HepG2 (cell line): ENCODE data around the gene NAGS. TPM values are rescaled to one million over a fixed set of nuclear protein-coding genes. Genes with fewer than 3 reads are reported as not detected.

Experiments used
- DMAP1 ChIP-seq: IDR thresholded peaks from 2 replicates; pipeline ENCODE4 v1.6.1; 2016
- GATA4 ChIP-seq: sonication (generic); IDR thresholded peaks from 2 replicates; pipeline ENCODE4 v1.6.1; 2016; ENCODE audit warnings: antibody characterized with exemption, low read depth, borderline replicate concordance
- HCFC1 ChIP-seq: fragments of 150-350 bp; IDR thresholded peaks from 2 replicates; pipeline ENCODE4 v1.6.1; 2014; ENCODE audit warnings: low read depth, low read length
- HOXA7 ChIP-seq: sonication (generic); formaldehyde crosslinking; IDR thresholded peaks from 2 replicates; pipeline ENCODE4 v1.8.1; 2022; ENCODE audit warnings: mild to moderate bottlenecking, missing genetic modification reagents, moderate library complexity
- ISL2 ChIP-seq: sonication (generic); formaldehyde crosslinking; IDR thresholded peaks from 2 replicates; pipeline ENCODE4 v1.5.0; 2020; ENCODE audit warnings: missing genetic modification reagents
- KDM6A ChIP-seq: IDR thresholded peaks from 2 replicates; pipeline ENCODE4 v1.6.1; 2016; ENCODE audit warnings: low read depth
- MAF1 ChIP-seq: sonication (generic); formaldehyde crosslinking; IDR thresholded peaks from 2 replicates; pipeline ENCODE4 v1.5.0; 2020; ENCODE audit warnings: missing genetic modification reagents, borderline replicate concordance
- MXI1 ChIP-seq: IDR thresholded peaks from 3 replicates; pipeline ENCODE4 v1.6.1; 2012; ENCODE audit warnings: low read depth, low read length, inconsistent platforms, borderline replicate concordance
- NFATC3 ChIP-seq: sonication (generic); formaldehyde crosslinking; IDR thresholded peaks from 2 replicates; pipeline ENCODE4 v1.5.1; 2020; ENCODE audit warnings: mild to moderate bottlenecking, missing genetic modification reagents
- SIN3B ChIP-seq: fragments of 150-350 bp; IDR thresholded peaks from 2 replicates; pipeline ENCODE4 v1.6.1; 2014; ENCODE audit warnings: low read length
- WIZ ChIP-seq: sonication (generic); formaldehyde crosslinking; IDR thresholded peaks from 2 replicates; pipeline ENCODE4 v1.5.1; 2020; ENCODE audit warnings: mild to moderate bottlenecking, missing genetic modification reagents
- ZMYM2 ChIP-seq: sonication (generic); formaldehyde crosslinking; IDR thresholded peaks from 2 replicates; pipeline ENCODE4 v1.8.0; 2022; ENCODE audit warnings: mild to moderate bottlenecking, missing genetic modification reagents
- ZNF138 ChIP-seq: sonication (generic); formaldehyde crosslinking; IDR thresholded peaks from 2 replicates; pipeline ENCODE4 v1.5.0; 2020; ENCODE audit warnings: mild to moderate bottlenecking, low read depth, missing genetic modification reagents
- ZNF225 ChIP-seq: sonication (generic); formaldehyde crosslinking; IDR thresholded peaks from 2 replicates; pipeline ENCODE4 v1.4.0; 2020; ENCODE audit warnings: mild to moderate bottlenecking, missing genetic modification reagents
- ZNF24 ChIP-seq: fragments of 450-650 bp; IDR thresholded peaks from 2 replicates; pipeline ENCODE4 v1.6.1; 2017; ENCODE audit warnings: antibody characterized with exemption, mild to moderate bottlenecking
- ZNF841 ChIP-seq: sonication (generic); formaldehyde crosslinking; IDR thresholded peaks from 2 replicates; pipeline ENCODE4 v1.8.1; 2023; ENCODE audit warnings: missing genetic modification reagents, borderline replicate concordance
- ZNF891 ChIP-seq: sonication (generic); formaldehyde crosslinking; IDR thresholded peaks from 2 replicates; pipeline ENCODE4 v1.5.0; 2020; ENCODE audit warnings: mild to moderate bottlenecking, missing genetic modification reagents
- polyA plus RNA-seq, 8 experiments: library from polyadenylated mRNA; depleted of rRNA in 3 of 8; stranded (reverse) in 7 of 8; unstranded in 1 of 8; fragments of >200 nt; fragmentation: Illumina TruSeq in 4 of 8; extraction: Trizol in 4 of 8; gene quantifications; 2 replicates each; pipeline versions ENCODE4 v1.2.1 to v1.2.3, GENCODE V29; 2011 to 2016; ENCODE audit warnings: low read depth in 4 of 8, missing spikeins in 1 of 8, mixed read lengths in 1 of 8; ENCODE audit not compliant: insufficient read depth in 1 of 8
- total RNA-seq, 5 experiments: library from RNA; depleted of rRNA; stranded (reverse); fragments of >200 nt; fragmentation: Illumina TruSeq; extraction: Trizol; gene quantifications; 2 replicates each; pipeline ENCODE4 v1.2.3, GENCODE V29; 2016; ENCODE audit warnings: low read depth in 1 of 5
- TF ChIP-seq, protein P1 (sequence below): sonication (generic); formaldehyde crosslinking; IDR thresholded peaks from 2 replicates; pipeline ENCODE4 v1.4.0; 2020; ENCODE audit warnings: mild to moderate bottlenecking, missing genetic modification reagents
- TF ChIP-seq, protein P2 (sequence below): sonication (generic); formaldehyde crosslinking; IDR thresholded peaks from 2 replicates; pipeline ENCODE4 v1.4.0; 2020; ENCODE audit warnings: low read depth, missing genetic modification reagents
- TF ChIP-seq, protein P3 (sequence below): sonication (generic); formaldehyde crosslinking; IDR thresholded peaks from 2 replicates; pipeline ENCODE4 v1.9.0; 2021; ENCODE audit warnings: mild to moderate bottlenecking, missing genetic modification reagents

Gene NAGS
- total and polyA plus RNA-seq, 2 of the 13 experiments (the other 11 are each of a cell fraction or from before 2014, with no cell fraction given) = 4.3 to 5.1 TPM

DNA sequence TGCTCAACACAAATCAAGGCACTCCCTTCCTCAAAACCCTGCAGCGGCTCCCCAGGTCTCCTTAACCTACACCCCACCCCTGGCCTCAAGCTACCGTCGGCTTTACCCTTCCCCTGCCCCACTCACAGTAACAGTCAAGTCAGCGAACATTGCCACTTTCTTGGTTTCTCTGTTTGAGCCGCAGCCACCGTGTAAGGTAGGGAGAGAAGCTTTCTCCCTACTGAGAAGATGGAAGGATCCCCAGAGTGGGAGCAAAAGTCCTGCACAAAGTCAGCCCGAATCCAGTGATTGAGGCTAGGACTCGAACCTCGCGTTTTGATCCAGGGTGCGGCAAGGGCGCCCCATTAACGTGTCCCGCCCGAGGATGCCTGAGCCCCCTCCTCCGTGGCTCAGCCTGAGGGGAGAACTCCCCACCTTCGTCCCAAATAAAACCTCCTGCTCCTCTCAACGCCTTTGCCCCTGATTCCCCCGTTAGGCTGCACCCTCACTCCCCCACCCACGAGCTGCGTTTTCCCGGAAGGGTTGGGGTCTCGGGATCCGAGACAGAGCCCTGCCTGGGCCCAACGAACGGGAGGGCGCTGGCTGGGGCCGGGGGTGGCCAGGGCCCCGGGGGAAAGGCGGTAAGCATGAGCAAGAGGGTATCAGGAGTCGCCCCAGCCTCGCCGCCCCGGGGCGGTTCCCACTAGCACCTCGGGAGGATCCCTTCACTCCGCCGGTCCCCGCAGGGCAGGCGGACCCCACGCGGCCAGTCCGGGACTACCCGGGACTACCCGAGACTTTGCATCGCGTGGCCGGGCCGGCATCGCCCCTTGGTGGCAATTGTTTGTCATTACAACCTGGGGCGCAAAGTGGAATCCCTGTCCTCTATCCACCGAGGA, 9.9 kb upstream of the NAGS start (continued):
- TF ChIP-seq, protein P1, sequence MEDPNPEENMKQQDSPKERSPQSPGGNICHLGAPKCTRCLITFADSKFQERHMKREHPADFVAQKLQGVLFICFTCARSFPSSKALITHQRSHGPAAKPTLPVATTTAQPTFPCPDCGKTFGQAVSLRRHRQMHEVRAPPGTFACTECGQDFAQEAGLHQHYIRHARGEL (CRISPR knock-in tag) = no peak
- TF ChIP-seq, protein P2, sequence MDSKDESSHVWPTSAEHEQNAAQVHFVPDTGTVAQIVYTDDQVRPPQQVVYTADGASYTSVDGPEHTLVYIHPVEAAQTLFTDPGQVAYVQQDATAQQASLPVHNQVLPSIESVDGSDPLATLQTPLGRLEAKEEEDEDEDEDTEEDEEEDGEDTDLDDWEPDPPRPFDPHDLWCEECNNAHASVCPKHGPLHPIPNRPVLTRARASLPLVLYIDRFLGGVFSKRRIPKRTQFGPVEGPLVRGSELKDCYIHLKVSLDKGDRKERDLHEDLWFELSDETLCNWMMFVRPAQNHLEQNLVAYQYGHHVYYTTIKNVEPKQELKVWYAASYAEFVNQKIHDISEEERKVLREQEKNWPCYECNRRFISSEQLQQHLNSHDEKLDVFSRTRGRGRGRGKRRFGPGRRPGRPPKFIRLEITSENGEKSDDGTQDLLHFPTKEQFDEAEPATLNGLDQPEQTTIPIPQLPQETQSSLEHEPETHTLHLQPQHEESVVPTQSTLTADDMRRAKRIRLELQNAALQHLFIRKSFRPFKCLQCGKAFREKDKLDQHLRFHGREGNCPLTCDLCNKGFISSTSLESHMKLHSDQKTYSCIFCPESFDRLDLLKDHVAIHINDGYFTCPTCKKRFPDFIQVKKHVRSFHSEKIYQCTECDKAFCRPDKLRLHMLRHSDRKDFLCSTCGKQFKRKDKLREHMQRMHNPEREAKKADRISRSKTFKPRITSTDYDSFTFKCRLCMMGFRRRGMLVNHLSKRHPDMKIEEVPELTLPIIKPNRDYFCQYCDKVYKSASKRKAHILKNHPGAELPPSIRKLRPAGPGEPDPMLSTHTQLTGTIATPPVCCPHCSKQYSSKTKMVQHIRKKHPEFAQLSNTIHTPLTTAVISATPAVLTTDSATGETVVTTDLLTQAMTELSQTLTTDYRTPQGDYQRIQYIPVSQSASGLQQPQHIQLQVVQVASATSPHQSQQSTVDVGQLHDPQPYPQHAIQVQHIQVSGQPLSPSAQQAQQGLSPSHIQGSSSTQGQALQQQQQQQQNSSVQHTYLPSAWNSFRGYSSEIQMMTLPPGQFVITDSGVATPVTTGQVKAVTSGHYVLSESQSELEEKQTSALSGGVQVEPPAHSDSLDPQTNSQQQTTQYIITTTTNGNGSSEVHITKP (CRISPR knock-in tag) = no peak
- TF ChIP-seq KDM6A (no peak), HCFC1 (no peak), GATA4 (no peak), NFATC3 (CRISPR knock-in tag) (no peak), ISL2 (CRISPR knock-in tag) (no peak), ZNF225 (no peak), DMAP1 (CRISPR knock-in tag) (no peak), ZMYM2 (CRISPR knock-in tag) (no peak), WIZ (CRISPR knock-in tag) (no peak), ZNF24 (no peak), ZNF841 (CRISPR knock-in tag) (no peak), ZNF138 (CRISPR knock-in tag) (no peak), SIN3B (no peak), MAF1 (CRISPR knock-in tag) (no peak), ZNF891 (CRISPR knock-in tag) (no peak), MXI1 (peak; percentile 44; the same call in 1 of the 3 replicates), HOXA7 (CRISPR knock-in tag) (no peak)
- TF ChIP-seq, protein P3, sequence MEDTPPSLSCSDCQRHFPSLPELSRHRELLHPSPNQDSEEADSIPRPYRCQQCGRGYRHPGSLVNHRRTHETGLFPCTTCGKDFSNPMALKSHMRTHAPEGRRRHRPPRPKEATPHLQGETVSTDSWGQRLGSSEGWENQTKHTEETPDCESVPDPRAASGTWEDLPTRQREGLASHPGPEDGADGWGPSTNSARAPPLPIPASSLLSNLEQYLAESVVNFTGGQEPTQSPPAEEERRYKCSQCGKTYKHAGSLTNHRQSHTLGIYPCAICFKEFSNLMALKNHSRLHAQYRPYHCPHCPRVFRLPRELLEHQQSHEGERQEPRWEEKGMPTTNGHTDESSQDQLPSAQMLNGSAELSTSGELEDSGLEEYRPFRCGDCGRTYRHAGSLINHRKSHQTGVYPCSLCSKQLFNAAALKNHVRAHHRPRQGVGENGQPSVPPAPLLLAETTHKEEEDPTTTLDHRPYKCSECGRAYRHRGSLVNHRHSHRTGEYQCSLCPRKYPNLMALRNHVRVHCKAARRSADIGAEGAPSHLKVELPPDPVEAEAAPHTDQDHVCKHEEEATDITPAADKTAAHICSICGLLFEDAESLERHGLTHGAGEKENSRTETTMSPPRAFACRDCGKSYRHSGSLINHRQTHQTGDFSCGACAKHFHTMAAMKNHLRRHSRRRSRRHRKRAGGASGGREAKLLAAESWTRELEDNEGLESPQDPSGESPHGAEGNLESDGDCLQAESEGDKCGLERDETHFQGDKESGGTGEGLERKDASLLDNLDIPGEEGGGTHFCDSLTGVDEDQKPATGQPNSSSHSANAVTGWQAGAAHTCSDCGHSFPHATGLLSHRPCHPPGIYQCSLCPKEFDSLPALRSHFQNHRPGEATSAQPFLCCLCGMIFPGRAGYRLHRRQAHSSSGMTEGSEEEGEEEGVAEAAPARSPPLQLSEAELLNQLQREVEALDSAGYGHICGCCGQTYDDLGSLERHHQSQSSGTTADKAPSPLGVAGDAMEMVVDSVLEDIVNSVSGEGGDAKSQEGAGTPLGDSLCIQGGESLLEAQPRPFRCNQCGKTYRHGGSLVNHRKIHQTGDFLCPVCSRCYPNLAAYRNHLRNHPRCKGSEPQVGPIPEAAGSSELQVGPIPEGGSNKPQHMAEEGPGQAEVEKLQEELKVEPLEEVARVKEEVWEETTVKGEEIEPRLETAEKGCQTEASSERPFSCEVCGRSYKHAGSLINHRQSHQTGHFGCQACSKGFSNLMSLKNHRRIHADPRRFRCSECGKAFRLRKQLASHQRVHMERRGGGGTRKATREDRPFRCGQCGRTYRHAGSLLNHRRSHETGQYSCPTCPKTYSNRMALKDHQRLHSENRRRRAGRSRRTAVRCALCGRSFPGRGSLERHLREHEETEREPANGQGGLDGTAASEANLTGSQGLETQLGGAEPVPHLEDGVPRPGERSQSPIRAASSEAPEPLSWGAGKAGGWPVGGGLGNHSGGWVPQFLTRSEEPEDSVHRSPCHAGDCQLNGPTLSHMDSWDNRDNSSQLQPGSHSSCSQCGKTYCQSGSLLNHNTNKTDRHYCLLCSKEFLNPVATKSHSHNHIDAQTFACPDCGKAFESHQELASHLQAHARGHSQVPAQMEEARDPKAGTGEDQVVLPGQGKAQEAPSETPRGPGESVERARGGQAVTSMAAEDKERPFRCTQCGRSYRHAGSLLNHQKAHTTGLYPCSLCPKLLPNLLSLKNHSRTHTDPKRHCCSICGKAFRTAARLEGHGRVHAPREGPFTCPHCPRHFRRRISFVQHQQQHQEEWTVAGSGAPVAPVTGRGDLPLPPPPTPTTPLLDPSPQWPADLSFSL = no peak
